GM13976 (cell line): ENCODE measurements around the gene PGGT1B.

Experiments used
- DNase-seq: peaks from one replicate; pipeline ENCODE4 v3.0.0; 2012; ENCODE audit warnings: low spot score
- in situ Hi-C: fragments of 300-500 bp; cut with MboI; formaldehyde crosslinking; loops from one replicate; pipeline ENCODE4 v1.12.0; 2022; ENCODE audit warnings: low sequenced_read_pairs, mixed read lengths, inconsistent platforms; ENCODE audit not compliant: unreplicated experiment
- TF ChIP-seq, protein P1 (sequence below): IDR thresholded peaks from 2 replicates; pipeline ENCODE4 v1.5.1; 2012; ENCODE audit warnings: borderline replicate concordance, mild to moderate bottlenecking; ENCODE audit not compliant: insufficient read depth; ENCODE audit errors: extremely low read depth, missing control alignments, control extremely low read depth

The PGGT1B gene

DNA sequence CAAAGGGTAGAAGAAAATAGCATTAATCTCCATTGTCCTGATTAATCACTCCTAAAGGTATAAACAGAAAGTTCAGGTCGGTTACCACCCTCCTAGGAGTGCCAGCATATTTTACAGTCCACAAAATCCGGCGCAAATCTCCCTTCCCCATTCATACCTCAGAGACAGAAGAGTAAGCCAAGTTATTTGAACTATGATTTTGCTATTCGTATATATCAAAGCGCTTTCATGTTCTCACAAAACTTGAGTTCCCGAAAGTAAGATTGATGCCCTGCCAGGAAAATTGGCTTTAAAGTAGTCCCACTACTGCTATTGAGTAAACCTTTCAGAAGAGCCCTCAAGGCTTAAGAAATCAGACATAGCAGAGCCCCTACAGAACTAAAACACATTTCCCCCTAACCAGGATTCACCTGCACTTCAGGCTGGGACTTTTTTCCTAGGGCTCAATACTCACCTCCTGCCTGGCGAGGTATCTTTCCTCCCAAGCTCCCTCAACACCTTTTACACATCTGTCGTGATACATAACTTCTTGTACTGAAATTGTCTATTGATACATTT is 71.1 kb downstream of the PGGT1B start:
- TF ChIP-seq, protein P1, sequence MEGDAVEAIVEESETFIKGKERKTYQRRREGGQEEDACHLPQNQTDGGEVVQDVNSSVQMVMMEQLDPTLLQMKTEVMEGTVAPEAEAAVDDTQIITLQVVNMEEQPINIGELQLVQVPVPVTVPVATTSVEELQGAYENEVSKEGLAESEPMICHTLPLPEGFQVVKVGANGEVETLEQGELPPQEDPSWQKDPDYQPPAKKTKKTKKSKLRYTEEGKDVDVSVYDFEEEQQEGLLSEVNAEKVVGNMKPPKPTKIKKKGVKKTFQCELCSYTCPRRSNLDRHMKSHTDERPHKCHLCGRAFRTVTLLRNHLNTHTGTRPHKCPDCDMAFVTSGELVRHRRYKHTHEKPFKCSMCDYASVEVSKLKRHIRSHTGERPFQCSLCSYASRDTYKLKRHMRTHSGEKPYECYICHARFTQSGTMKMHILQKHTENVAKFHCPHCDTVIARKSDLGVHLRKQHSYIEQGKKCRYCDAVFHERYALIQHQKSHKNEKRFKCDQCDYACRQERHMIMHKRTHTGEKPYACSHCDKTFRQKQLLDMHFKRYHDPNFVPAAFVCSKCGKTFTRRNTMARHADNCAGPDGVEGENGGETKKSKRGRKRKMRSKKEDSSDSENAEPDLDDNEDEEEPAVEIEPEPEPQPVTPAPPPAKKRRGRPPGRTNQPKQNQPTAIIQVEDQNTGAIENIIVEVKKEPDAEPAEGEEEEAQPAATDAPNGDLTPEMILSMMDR, result no peak
- no peak for DNase-seq
- in situ Hi-C loops, result no loop called here

DNA sequence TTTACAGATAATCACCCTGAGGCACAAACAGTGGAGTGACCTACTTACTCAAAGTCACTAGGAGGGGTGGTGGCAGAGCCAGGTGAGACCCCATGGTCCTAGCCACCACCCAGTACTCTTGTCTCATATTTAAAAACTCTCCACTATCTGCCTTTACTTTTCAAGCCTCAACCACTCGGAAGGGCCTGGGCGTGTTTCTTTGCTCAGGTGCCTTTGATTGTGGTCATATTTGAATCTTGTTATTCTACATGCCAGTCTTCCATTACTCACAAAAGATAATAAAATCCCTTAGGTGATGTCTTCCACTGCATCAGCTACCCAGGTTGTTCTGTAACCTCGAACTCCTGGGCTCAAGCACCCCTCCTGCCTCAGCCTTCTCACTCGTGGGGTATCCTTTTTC is 72.3 kb downstream of the PGGT1B start:
- DNase-seq, result no peak
- in situ Hi-C loops, result no loop called here
- TF ChIP-seq, protein P1, result no peak

DNA sequence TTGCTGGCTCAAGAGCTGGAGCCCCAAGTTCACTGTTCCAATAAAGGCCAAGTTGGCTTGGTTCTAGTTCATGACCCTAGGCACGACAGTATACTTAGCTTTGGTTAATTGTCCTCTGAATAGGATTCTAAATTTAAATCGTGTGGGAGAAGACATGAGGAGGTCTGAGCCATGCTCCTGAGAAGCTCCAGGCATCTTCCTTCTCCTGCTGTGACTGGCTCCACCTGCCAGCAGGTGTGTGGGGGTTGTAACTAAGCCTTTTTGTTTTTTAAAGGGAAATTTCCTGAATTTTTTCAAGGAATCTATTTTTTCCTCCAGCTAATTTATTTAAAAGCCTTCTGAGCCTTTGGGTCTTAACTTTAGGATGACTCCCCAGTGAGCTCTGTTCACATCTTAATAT is 72.8 kb downstream of the PGGT1B start:
- in situ Hi-C loops, result no loop called here
- no peak for DNase-seq

DNA sequence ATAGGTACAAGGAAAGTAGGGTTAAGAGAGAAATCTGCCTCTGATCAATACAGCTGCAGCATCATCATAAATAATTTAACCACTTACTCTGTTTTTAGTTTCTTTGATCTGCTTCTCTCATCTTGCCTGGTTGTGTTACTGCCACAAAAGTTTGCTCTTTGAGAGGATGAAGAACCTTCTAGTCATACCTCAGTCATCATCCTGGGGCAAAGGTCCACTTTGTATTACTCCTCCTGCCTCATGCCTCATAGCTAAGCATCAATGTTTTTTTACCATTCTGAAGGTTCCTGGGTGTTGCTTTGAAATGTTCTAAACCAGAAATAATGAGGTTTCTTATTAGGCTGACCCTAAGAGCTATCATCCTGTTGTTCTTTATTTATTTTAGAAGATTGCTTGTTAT is 75.9 kb downstream of the PGGT1B start:
- in situ Hi-C loops, result no loop called here

More for the DNA sequence above, 72.8 kb downstream of the PGGT1B start:
- TF ChIP-seq, protein P1, result no peak

DNA sequence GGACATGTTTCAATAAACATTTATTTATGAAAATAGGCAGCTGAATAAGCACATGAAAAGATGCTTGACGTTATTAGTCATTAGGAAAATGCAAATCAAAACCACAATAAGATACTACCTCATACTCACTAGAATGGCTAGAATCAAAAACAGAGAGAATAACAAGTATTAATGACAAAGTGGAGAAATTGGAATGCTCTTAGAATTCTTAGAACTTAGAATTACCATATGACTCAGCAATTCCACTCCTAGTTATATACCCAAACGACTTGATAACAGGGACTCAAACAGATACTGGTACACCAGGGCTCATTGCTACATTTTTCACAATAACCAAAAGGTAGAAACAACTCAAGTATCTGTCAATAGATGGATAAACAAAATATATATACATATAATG is 77.9 kb downstream of the PGGT1B start:
- in situ Hi-C loops, result no loop called here
- TF ChIP-seq, protein P1, result no peak
- DNase-seq, result no peak

More for the DNA sequence above, 75.9 kb downstream of the PGGT1B start:
- TF ChIP-seq, protein P1, result no peak
- no peak for DNase-seq

DNA sequence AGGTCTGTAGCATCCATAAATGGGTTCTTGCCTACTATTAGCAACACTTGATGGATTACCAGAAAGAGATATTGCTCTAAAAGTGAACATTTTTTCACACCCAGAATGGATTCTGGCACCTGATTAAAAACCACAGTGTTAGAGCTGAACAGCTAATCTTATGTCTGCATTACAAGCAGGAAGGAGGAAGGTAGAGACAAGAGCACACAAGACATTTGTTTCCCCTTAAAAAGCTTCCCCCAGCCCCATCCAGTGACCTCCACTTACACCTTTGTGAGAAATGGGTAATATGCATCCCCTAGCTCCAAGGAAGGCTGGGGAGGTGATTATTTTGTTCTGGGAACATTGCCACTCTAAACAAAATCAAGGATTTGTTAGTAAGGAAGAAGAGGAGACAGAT is 80.9 kb downstream of the PGGT1B start:
- no peak for DNase-seq
- TF ChIP-seq, protein P1, result no peak
- in situ Hi-C loops, result no loop called here
